ENCODE results near the gene MNDA.

Gene MNDA

DNA sequence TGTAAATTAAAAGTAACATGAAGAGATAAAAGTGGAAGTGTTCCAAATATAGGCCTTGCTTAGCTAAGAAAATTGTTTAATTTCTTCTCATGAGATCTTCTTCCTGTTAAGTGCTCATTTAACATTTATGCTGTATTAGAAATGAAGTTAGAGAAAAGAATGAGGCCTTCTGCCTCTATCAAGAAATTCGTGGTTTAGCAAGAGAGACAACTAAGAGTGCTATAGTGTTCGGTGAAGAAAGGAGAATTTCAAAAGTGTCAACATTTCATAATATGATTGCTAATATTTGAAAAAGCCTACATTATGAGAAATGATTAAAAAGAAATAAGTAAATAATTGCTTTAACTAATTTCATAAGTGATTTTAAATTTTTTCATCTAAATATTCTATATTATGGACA, 18.8 kb upstream of the MNDA start:
- H3K4me1 ChIP-seq (ENCODE audit: insufficient read depth, low read length, poor library complexity, severe bottlenecking): no peaks in the 10 kb centered on the region
- no peaks in the 10 kb centered on the region for H3K27me3 ChIP-seq (ENCODE audit: insufficient read depth, low read length, poor library complexity, severe bottlenecking)
- 0 out of 2 replicates have a peak overlapping the region, but pooled peaks have one; percentile 40 for H2AFZ ChIP-seq (ENCODE audit: low read length)
- no peaks in the 10 kb centered on the region for H3F3A ChIP-seq (ENCODE audit: low read depth)
- no peaks in the 10 kb centered on the region for H3K9me2 ChIP-seq (replicated peaks; ENCODE audit: low read depth, low read length)
- H3K79me2 ChIP-seq (ENCODE audit: insufficient read depth, low read length): no peaks in the 10 kb centered on the region
- H3K4me2 ChIP-seq (ENCODE audit: low read depth, low read length, poor library complexity, severe bottlenecking): no peak overlapping the region
- no peak for TF ChIP-seq EZH2phosphoT487 (IDR thresholded peaks at IDR 0.05; ENCODE audit: borderline replicate concordance)
- H3K9me3 ChIP-seq (ENCODE audit: insufficient read depth, low read depth, low read length): no peaks in the 10 kb centered on the region
- H3K36me3 ChIP-seq (ENCODE audit: insufficient read depth, low read length): no peaks in the 10 kb centered on the region
- H3K4me3 ChIP-seq (ENCODE audit: low read length, poor library complexity, severe bottlenecking): no peak overlapping the region
- no peak overlapping the region for H3K9ac ChIP-seq (ENCODE audit: low read depth, low read length, poor library complexity, severe bottlenecking)
- H4K20me1 ChIP-seq (ENCODE audit: insufficient read depth, low read length, poor library complexity, severe bottlenecking): no peaks in the 10 kb centered on the region

DNA sequence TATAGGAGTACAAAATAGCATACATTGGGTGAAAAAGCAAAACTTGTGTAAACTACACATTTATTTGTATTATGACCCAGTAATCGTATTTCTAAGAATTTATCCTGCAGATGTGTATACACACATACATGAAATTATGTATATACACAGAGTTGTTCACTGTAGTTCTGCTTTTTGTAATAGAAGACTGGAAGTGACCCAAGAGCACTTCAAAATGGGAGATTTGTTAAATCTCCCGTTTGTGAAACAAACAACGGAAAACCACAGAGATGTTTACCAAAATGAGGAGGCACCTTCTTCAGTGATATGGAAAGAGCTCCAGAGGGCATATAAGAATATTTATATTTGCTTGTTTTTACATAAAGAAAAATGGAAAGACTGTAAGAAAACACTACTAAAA, 18.0 kb upstream of the MNDA start:
- Histone ChIP-seq H2AFZ (ENCODE audit: low read length) (no peak overlapping the region), H3K4me1 (ENCODE audit: insufficient read depth, low read length, poor library complexity, severe bottlenecking) (peaks cover 2% of the 10 kb centered on the region), H3K9ac (ENCODE audit: low read depth, low read length, poor library complexity, severe bottlenecking) (no peak overlapping the region), H3K4me3 (ENCODE audit: low read length, poor library complexity, severe bottlenecking) (no peak overlapping the region), H3K4me2 (ENCODE audit: low read depth, low read length, poor library complexity, severe bottlenecking) (no peak overlapping the region), H4K20me1 (ENCODE audit: insufficient read depth, low read length, poor library complexity, severe bottlenecking) (no peaks in the 10 kb centered on the region), H3K9me2 (replicated peaks; ENCODE audit: low read depth, low read length) (no peaks in the 10 kb centered on the region), H3K9me3 (ENCODE audit: insufficient read depth, low read depth, low read length) (no peaks in the 10 kb centered on the region), H3K36me3 (ENCODE audit: insufficient read depth, low read length) (no peaks in the 10 kb centered on the region), H3F3A (ENCODE audit: low read depth) (no peaks in the 10 kb centered on the region), H3K79me2 (ENCODE audit: insufficient read depth, low read length) (no peaks in the 10 kb centered on the region), H3K27me3 (ENCODE audit: insufficient read depth, low read length, poor library complexity, severe bottlenecking) (no peaks in the 10 kb centered on the region)
- TF ChIP-seq, protein P1, sequence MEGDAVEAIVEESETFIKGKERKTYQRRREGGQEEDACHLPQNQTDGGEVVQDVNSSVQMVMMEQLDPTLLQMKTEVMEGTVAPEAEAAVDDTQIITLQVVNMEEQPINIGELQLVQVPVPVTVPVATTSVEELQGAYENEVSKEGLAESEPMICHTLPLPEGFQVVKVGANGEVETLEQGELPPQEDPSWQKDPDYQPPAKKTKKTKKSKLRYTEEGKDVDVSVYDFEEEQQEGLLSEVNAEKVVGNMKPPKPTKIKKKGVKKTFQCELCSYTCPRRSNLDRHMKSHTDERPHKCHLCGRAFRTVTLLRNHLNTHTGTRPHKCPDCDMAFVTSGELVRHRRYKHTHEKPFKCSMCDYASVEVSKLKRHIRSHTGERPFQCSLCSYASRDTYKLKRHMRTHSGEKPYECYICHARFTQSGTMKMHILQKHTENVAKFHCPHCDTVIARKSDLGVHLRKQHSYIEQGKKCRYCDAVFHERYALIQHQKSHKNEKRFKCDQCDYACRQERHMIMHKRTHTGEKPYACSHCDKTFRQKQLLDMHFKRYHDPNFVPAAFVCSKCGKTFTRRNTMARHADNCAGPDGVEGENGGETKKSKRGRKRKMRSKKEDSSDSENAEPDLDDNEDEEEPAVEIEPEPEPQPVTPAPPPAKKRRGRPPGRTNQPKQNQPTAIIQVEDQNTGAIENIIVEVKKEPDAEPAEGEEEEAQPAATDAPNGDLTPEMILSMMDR (conservative IDR thresholded peaks at IDR 0.05; ENCODE audit: low read length): no peak
- no peak for TF ChIP-seq EZH2phosphoT487 (IDR thresholded peaks at IDR 0.05; ENCODE audit: borderline replicate concordance)

DNA sequence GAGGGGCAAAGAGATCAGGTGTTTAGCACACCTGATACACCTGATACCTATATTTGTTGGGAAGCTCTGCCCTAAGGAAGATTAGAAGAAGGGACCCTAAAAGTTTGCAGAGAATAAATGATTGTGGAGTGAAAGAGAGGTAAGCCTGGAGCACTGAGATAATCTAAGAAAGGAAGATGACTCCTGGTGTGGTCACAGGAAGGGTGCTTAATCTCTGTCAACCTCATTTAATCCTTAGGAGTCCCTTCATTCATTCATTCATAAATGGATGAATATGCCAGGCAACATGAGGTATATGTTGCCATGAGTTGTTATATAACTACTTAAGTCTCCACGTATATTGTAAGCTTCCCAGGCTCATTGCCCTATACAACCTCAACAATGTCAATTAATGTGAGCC, 16.2 kb upstream of the MNDA start:
- H3K9me3 ChIP-seq (ENCODE audit: insufficient read depth, low read depth, low read length): no peaks in the 10 kb centered on the region
- H3K4me3 ChIP-seq (ENCODE audit: low read length, poor library complexity, severe bottlenecking): no peak overlapping the region
- H3K9me2 ChIP-seq (replicated peaks; ENCODE audit: low read depth, low read length): no peaks in the 10 kb centered on the region
- TF ChIP-seq, protein P1 (conservative IDR thresholded peaks at IDR 0.05; ENCODE audit: low read length): no peak
- no peak for TF ChIP-seq EZH2phosphoT487 (IDR thresholded peaks at IDR 0.05; ENCODE audit: borderline replicate concordance)
- no peak overlapping the region for H3K9ac ChIP-seq (ENCODE audit: low read depth, low read length, poor library complexity, severe bottlenecking)
- H3F3A ChIP-seq (ENCODE audit: low read depth): no peaks in the 10 kb centered on the region
- no peaks in the 10 kb centered on the region for H3K36me3 ChIP-seq (ENCODE audit: insufficient read depth, low read length)
- H3K27me3 ChIP-seq (ENCODE audit: insufficient read depth, low read length, poor library complexity, severe bottlenecking): no peaks in the 10 kb centered on the region
- no peaks in the 10 kb centered on the region for H3K79me2 ChIP-seq (ENCODE audit: insufficient read depth, low read length)
- peaks cover 20% of the 10 kb centered on the region for H3K4me1 ChIP-seq (ENCODE audit: insufficient read depth, low read length, poor library complexity, severe bottlenecking)
- no peak overlapping the region for H2AFZ ChIP-seq (ENCODE audit: low read length)
- no peaks in the 10 kb centered on the region for H4K20me1 ChIP-seq (ENCODE audit: insufficient read depth, low read length, poor library complexity, severe bottlenecking)
- H3K4me2 ChIP-seq (ENCODE audit: low read depth, low read length, poor library complexity, severe bottlenecking): no peak overlapping the region

DNA sequence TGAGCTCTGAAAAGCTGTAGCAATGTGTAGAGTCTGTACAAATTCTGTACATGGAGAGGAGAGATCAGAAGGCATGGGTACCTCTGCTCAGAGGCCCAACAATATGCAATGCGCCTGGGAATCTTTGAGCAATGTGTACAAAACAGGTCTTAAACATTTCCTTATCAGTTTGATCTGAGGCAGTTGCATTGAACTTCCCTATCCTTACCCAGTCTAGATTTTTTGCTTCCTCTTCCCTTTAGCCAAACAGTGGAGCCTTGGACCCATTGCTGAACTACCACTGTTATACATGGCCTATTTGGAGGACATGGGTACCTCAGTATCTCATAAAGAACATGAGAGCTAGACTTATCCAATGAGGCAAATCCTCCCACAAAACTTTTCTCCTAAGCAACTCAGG, 12.6 kb upstream of the MNDA start:
- Histone ChIP-seq H3K4me2 (ENCODE audit: low read depth, low read length, poor library complexity, severe bottlenecking) (peak overlapping the region; percentile 50), H3K9ac (ENCODE audit: low read depth, low read length, poor library complexity, severe bottlenecking) (peak overlapping the region; percentile 22)

More for the DNA sequence above, 12.6 kb upstream of the MNDA start:
- peaks cover 30% of the 10 kb centered on the region for H3K4me1 ChIP-seq (ENCODE audit: insufficient read depth, low read length, poor library complexity, severe bottlenecking)
- no peaks in the 10 kb centered on the region for H3K36me3 ChIP-seq (ENCODE audit: insufficient read depth, low read length)
- no peaks in the 10 kb centered on the region for H3F3A ChIP-seq (ENCODE audit: low read depth)
- no peaks in the 10 kb centered on the region for H4K20me1 ChIP-seq (ENCODE audit: insufficient read depth, low read length, poor library complexity, severe bottlenecking)
- TF ChIP-seq EZH2phosphoT487 (IDR thresholded peaks at IDR 0.05; ENCODE audit: borderline replicate concordance): no peak
- TF ChIP-seq, protein P1 (conservative IDR thresholded peaks at IDR 0.05; ENCODE audit: low read length): no peak
- no peaks in the 10 kb centered on the region for H3K9me2 ChIP-seq (replicated peaks; ENCODE audit: low read depth, low read length)
- no peaks in the 10 kb centered on the region for H3K79me2 ChIP-seq (ENCODE audit: insufficient read depth, low read length)
- no peaks in the 10 kb centered on the region for H3K9me3 ChIP-seq (ENCODE audit: insufficient read depth, low read depth, low read length)
- peak overlapping the region; percentile 44 for H2AFZ ChIP-seq (ENCODE audit: low read length)
- H3K27me3 ChIP-seq (ENCODE audit: insufficient read depth, low read length, poor library complexity, severe bottlenecking): no peaks in the 10 kb centered on the region
- no peak overlapping the region for H3K4me3 ChIP-seq (ENCODE audit: low read length, poor library complexity, severe bottlenecking)

All from Loucy (cell line).